Smooth muscle cell of trachea (primary cell): ENCODE measurements around the gene DAP. TPM values are rescaled to one million over a fixed set of nuclear protein-coding genes. Genes with fewer than 3 reads are reported as not detected.

ENCODE experiments used
- total RNA-seq: library from RNA; depleted of rRNA; stranded (reverse); fragments of >200 nt; gene quantifications from 2 replicates; pipeline ENCODE4 v1.2.1, GENCODE V29; 2014

DAP gene
- total RNA-seq = 54.9 and 74.9 TPM in 2 replicates

DNA sequence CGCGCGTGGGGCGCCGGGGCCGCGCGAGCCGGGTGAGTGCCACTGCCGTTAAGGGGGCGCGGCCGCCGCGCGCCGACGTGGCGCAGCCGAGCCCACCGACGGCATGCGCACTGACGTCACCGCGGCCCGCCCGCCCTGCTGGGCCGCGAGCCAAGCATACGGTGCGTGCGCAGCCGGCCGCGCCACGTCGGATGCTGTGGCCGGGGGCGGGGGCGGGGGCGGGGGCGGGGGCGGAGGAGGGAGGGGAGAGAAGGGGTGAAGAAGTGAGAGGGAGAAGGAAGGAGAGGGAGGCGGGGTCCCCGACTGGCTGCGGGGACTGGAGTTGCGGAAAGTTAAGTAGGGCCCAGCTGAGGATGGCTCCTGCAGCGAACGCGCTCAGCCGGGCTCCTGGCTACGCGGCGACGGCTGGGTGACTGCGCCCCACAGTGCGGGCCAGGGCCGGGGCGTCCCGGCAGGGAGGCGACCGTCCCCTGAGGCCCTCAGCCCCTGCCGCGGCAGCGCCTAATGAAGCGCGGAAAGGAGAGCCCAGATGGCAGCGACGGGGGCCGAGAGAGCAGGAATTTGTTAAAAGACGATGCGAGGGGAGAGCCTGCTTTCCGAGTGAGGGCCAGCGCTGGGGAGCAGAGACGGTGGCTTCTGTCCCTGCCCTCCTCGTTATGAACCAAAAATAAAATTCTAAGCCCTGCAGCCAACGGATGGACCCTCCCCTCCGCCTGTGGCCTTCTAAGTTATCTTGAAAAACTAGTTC, at the start of gene DAP:
TSS of gene DAP (minus strand) at position 50 of the 748 bp plus-strand sequence. CDS start 166 bp downstream, outside the sequence.

Other genes with a start within 250 kb of the DAP start
- 2.6 and 25.0 TPM in 2 replicates for gene ANKRD33B, start 197.2 kb downstream of the DAP start, total RNA-seq